Panc1 (cell line): ENCODE data around the gene ZNF879. TPM values are rescaled to one million over a fixed set of nuclear protein-coding genes. Genes with fewer than 3 reads are reported as not detected.

Experiments used
- ATAC-seq: fragments of 200-7000 bp; cut with Tn5 transposase; 2 replicates; pipeline ENCODE4 v1.9.1; 2020; ENCODE audit warnings: mild to moderate bottlenecking, moderate library complexity
- BruUV-seq: library from RNA; stranded (reverse); fragments of 400-500 nt; replicated peaks from 2 replicates; lab custom pipeline; 2021; lab: Mats Ljungman, UMichigan
- CTCF ChIA-PET: fragments of 300-600 bp; sonication (Branson Sonifier 250); formaldehyde crosslinking; loops from one replicate; lab custom pipeline; 2022; ENCODE audit warnings: antibody characterized with exemption; lab: Charles Lee
- POLR2A ChIA-PET: fragments of 300-600 bp; sonication (Branson Sonifier 250); formaldehyde crosslinking; loops from one replicate; lab custom pipeline; 2022; ENCODE audit warnings: antibody characterized with exemption; lab: Charles Lee
- DNase-seq: peaks from one replicate; pipeline ENCODE4 v3.0.0-alpha.2; 2010; ENCODE audit warnings: low read depth, low spot score
- H3K27ac ChIP-seq: 2 replicates; pipeline ENCODE4 v1.5.1; 2011; ENCODE audit warnings: mild to moderate bottlenecking, low read length, inconsistent platforms
- H3K27me3 ChIP-seq: fragments of 200-500 bp; sonication (Bioruptor generic); 2 replicates; pipeline ENCODE4 v1.6.0; 2014; ENCODE audit warnings: low read length, inconsistent platforms; ENCODE audit not compliant: control insufficient read depth, insufficient read depth
- H3K36me3 ChIP-seq: fragments of 200-500 bp; sonication (Bioruptor generic); 2 replicates; pipeline ENCODE4 v1.5.1; 2014; ENCODE audit warnings: inconsistent platforms, mild to moderate bottlenecking, low read length, moderate library complexity; ENCODE audit not compliant: control insufficient read depth, insufficient read depth
- H3K4me1 ChIP-seq: 2 replicates; pipeline ENCODE4 v1.5.1; 2011; ENCODE audit warnings: inconsistent platforms, mild to moderate bottlenecking, low read length, moderate library complexity; ENCODE audit not compliant: control insufficient read depth, insufficient read depth
- H3K4me3 ChIP-seq, 2 experiments: 2 replicates each; pipeline ENCODE4 v1.5.1; 2011 to 2012; ENCODE audit warnings: low read depth in 2 of 2, low read length in 2 of 2, mild to moderate bottlenecking in 2 of 2, inconsistent platforms in 1 of 2, moderate library complexity in 1 of 2
- H3K9me3 ChIP-seq: fragments of 200-500 bp; sonication (Bioruptor generic); 2 replicates; pipeline ENCODE4 v1.5.1; 2014; ENCODE audit warnings: low read depth, mild to moderate bottlenecking, inconsistent platforms, low read length, moderate library complexity; ENCODE audit not compliant: control insufficient read depth, insufficient read depth
- CTCF ChIP-seq: fragments of 450-650 bp; IDR thresholded peaks from 2 replicates; pipeline ENCODE4 v1.5.1; 2017; ENCODE audit warnings: mild to moderate bottlenecking
- POLR2AphosphoS5 ChIP-seq: IDR thresholded peaks from 2 replicates; pipeline ENCODE4 v1.6.1; 2012; ENCODE audit warnings: mild to moderate bottlenecking, low read depth, low read length, moderate library complexity
- REST ChIP-seq, 2 experiments: IDR thresholded peaks; 2 replicates each; pipeline ENCODE4 v1.6.1; 2011 to 2012; ENCODE audit warnings: low read depth in 2 of 2, control low read depth in 1 of 2, low read length in 1 of 2, mild to moderate bottlenecking in 1 of 2, moderate library complexity in 1 of 2; ENCODE audit not compliant: insufficient read depth in 1 of 2
- SIN3A ChIP-seq: IDR thresholded peaks from 2 replicates; pipeline ENCODE4 v1.6.1; 2012; ENCODE audit warnings: low read depth, mild to moderate bottlenecking, low read length, moderate library complexity, borderline replicate concordance; ENCODE audit not compliant: insufficient read depth
- TCF7L2 ChIP-seq: IDR thresholded peaks from 2 replicates; pipeline ENCODE4 v1.6.1; 2011; ENCODE audit warnings: mild to moderate bottlenecking, low read depth, low read length, inconsistent platforms
- in situ Hi-C: cut with HindIII; loops from 2 replicates; pipeline ENCODE4 v1.10.0; 2016; ENCODE audit warnings: low sequenced_read_pairs, low pct_unique_long_range_greater_than_20kb
- intact Hi-C: fragments of 100-400 bp; cut with micrococcal nuclease; formaldehyde crosslinking; loops from one replicate; pipeline ENCODE4 v1.10.0; 2022; ENCODE audit not compliant: unreplicated experiment
- total RNA-seq: library from RNA; stranded (reverse); gene quantifications from one replicate; pipeline ENCODE4 v1.2.1, GENCODE V29; 2021; ENCODE audit not compliant: unreplicated experiment

Gene ZNF879
- total RNA-seq, 1 experiment from 2014 or later: 5.9 TPM

GRCh38 chr5:178990491-178990890, 33.1 kb upstream of the ZNF879 start:
- in situ Hi-C loops (no loop called here), intact Hi-C loops (no loop called here)
- no peak for ATAC-seq
- no peak for TF ChIP-seq CTCF
- TF ChIP-seq POLR2AphosphoS5: no peak
- no peak for TF ChIP-seq TCF7L2
- TF ChIP-seq REST (IDR thresholded peaks at IDR 0.05; ENCODE audit: insufficient read depth in 1 of 2, low read depth in 2 of 2, low read length in 1 of 2): no peak
- no peak for TF ChIP-seq SIN3A
- Histone ChIP-seq H3K4me3 (no peak overlapping the region), H3K4me1 (no peaks in the 10 kb centered on the region), H3K9me3 (no peaks in the 10 kb centered on the region), H3K27me3 (no peaks in the 10 kb centered on the region), H3K36me3 (no peaks in the 10 kb centered on the region), H3K27ac (no peak overlapping the region)
- ChIA-PET CTCF (no interaction called here), POLR2A (no interaction called here)
- no TSS peak for BruUV-seq
- DNase-seq: no peak

GRCh38 chr5:178991190-178992145, 32.1 kb upstream of the ZNF879 start:
- no peaks in the 10 kb centered on the region for H3K4me1 ChIP-seq
- H3K9me3 ChIP-seq: no peaks in the 10 kb centered on the region
- no peak overlapping the region for H3K27ac ChIP-seq
- no TSS peak for BruUV-seq
- POLR2A ChIA-PET: no interaction called here
- intact Hi-C loops: no loop called here
- no peak overlapping the region for H3K4me3 ChIP-seq
- CTCF ChIA-PET: no interaction called here
- no peak for ATAC-seq
- TF ChIP-seq POLR2AphosphoS5 (no peak), REST (IDR thresholded peaks at IDR 0.05; ENCODE audit: insufficient read depth in 1 of 2, low read depth in 2 of 2, low read length in 1 of 2) (no peak), SIN3A (no peak), CTCF (no peak), TCF7L2 (no peak)
- in situ Hi-C loops: no loop called here
- H3K36me3 ChIP-seq: no peaks in the 10 kb centered on the region
- DNase-seq: no peak
- no peaks in the 10 kb centered on the region for H3K27me3 ChIP-seq
